Measurements from ENCODE around the gene SRC.

The SRC gene

DNA sequence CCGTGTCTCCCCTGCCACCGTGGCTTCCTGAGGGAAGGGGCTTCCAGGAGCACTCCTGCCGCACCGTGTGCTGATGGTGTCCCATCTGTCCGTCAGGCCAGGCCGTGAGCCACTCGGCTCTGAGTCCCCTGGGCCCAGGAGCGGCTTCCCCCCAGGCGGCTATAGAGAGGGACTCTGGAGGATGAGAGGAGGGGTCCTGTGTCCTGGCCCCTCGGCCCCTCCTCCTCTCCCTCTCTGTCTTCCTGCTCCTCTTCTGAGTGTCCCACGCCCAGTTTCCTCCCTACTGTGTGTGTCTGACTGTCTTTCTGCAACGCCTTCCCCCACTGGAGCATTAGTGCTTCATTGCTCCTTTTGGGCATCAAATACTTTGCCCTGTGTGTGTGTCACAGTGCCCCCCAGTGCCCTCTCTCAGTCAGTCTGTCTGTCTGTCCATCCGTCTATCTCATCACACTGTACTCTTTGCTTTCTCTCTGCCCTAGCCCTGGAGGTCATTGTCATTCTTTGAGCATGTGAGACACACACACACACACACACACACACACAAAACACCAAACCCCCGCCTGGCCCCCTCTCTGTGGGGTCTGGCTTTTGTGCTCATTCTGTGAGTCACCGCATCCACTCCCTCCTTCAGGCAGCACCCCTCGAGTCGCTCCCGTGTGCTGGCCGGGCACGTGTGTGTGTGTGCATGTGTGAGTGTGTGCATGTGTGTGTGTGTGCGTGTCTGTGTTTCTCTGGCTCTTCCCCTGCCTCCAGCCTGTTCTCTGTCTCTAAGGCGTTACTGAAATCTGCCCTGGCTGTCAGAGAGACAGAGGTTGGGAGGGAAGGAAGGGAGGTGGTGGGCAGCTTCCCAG is 71.9 kb downstream of the SRC start:
- no peak overlapping the region for H3K27ac ChIP-seq (replicated peaks)
- no peak for DNase-seq (ENCODE audit: low read depth in 1 of 2, low spot score in 1 of 2)
- TF ChIP-seq, protein P1, sequence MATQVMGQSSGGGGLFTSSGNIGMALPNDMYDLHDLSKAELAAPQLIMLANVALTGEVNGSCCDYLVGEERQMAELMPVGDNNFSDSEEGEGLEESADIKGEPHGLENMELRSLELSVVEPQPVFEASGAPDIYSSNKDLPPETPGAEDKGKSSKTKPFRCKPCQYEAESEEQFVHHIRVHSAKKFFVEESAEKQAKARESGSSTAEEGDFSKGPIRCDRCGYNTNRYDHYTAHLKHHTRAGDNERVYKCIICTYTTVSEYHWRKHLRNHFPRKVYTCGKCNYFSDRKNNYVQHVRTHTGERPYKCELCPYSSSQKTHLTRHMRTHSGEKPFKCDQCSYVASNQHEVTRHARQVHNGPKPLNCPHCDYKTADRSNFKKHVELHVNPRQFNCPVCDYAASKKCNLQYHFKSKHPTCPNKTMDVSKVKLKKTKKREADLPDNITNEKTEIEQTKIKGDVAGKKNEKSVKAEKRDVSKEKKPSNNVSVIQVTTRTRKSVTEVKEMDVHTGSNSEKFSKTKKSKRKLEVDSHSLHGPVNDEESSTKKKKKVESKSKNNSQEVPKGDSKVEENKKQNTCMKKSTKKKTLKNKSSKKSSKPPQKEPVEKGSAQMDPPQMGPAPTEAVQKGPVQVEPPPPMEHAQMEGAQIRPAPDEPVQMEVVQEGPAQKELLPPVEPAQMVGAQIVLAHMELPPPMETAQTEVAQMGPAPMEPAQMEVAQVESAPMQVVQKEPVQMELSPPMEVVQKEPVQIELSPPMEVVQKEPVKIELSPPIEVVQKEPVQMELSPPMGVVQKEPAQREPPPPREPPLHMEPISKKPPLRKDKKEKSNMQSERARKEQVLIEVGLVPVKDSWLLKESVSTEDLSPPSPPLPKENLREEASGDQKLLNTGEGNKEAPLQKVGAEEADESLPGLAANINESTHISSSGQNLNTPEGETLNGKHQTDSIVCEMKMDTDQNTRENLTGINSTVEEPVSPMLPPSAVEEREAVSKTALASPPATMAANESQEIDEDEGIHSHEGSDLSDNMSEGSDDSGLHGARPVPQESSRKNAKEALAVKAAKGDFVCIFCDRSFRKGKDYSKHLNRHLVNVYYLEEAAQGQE (IDR thresholded peaks at IDR 0.05; ENCODE audit: insufficient replicate concordance, low read depth), result no peak
- TF ChIP-seq, protein P2, sequence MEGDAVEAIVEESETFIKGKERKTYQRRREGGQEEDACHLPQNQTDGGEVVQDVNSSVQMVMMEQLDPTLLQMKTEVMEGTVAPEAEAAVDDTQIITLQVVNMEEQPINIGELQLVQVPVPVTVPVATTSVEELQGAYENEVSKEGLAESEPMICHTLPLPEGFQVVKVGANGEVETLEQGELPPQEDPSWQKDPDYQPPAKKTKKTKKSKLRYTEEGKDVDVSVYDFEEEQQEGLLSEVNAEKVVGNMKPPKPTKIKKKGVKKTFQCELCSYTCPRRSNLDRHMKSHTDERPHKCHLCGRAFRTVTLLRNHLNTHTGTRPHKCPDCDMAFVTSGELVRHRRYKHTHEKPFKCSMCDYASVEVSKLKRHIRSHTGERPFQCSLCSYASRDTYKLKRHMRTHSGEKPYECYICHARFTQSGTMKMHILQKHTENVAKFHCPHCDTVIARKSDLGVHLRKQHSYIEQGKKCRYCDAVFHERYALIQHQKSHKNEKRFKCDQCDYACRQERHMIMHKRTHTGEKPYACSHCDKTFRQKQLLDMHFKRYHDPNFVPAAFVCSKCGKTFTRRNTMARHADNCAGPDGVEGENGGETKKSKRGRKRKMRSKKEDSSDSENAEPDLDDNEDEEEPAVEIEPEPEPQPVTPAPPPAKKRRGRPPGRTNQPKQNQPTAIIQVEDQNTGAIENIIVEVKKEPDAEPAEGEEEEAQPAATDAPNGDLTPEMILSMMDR (IDR thresholded peaks at IDR 0.05; ENCODE audit: insufficient read depth, low read length), result no peak
- TF ChIP-seq POLR2AphosphoS5 (IDR thresholded peaks at IDR 0.05; ENCODE audit: low read depth) (no peak), GABPA (IDR thresholded peaks at IDR 0.05; ENCODE audit: low read depth) (no peak), SPI1 (IDR thresholded peaks at IDR 0.05; ENCODE audit: borderline replicate concordance, low read depth) (no peak)
- peaks cover 23% of the 10 kb centered on the region for H3K27me3 ChIP-seq (ENCODE audit: insufficient read depth, poor library complexity, severe bottlenecking)
- H3K4me3 ChIP-seq (replicated peaks; ENCODE audit: insufficient read depth, low read length), result no peak overlapping the region

DNA sequence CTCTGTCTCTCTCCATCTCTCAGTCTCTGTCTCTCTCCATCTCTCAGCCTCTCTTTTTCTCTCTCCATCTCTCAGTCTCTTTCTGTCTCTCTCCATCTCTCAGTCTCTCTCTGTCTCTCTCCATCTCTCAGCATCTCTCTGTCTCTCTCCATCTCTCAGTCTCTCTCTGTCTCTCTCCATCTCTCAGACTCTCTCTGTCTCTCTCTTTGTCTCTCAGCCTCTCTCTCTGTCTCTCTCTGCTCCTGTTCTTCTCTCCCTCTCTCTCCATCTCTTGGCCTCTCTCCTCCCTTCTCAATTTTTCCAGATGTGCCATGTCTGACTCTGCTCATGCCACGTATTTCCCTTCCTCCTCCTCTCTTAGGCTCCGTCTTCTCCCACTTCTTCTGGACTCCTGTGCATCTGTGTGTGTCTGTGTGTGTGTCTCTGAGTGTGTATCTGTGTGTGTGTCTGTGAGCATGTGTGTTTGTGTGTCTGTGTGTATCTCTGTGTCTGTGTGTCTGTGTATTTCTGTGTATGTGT is 72.7 kb downstream of the SRC start:
- DNase-seq (ENCODE audit: low read depth in 1 of 2, low spot score in 1 of 2), result no peak
- no peak for TF ChIP-seq GABPA (IDR thresholded peaks at IDR 0.05; ENCODE audit: low read depth)
- TF ChIP-seq, protein P2 (IDR thresholded peaks at IDR 0.05; ENCODE audit: insufficient read depth, low read length), result no peak
- TF ChIP-seq, protein P1 (IDR thresholded peaks at IDR 0.05; ENCODE audit: insufficient replicate concordance, low read depth), result no peak
- no peak for TF ChIP-seq POLR2AphosphoS5 (IDR thresholded peaks at IDR 0.05; ENCODE audit: low read depth)
- no peak for TF ChIP-seq SPI1 (IDR thresholded peaks at IDR 0.05; ENCODE audit: borderline replicate concordance, low read depth)
- Histone ChIP-seq H3K4me3 (replicated peaks; ENCODE audit: insufficient read depth, low read length) (no peak overlapping the region), H3K27ac (replicated peaks) (no peak overlapping the region), H3K27me3 (ENCODE audit: insufficient read depth, poor library complexity, severe bottlenecking) (peaks cover 28% of the 10 kb centered on the region)

GRCh38 chr20:37419307-37419706 is 73.4 kb downstream of the SRC start:
- peaks cover 31% of the 10 kb centered on the region for H3K27me3 ChIP-seq (ENCODE audit: insufficient read depth, poor library complexity, severe bottlenecking)
- no peak for DNase-seq (ENCODE audit: low read depth in 1 of 2, low spot score in 1 of 2)
- no peak overlapping the region for H3K27ac ChIP-seq (replicated peaks)
- no peak overlapping the region for H3K4me3 ChIP-seq (replicated peaks; ENCODE audit: insufficient read depth, low read length)
- TF ChIP-seq POLR2AphosphoS5 (IDR thresholded peaks at IDR 0.05; ENCODE audit: low read depth), result no peak
- TF ChIP-seq SPI1 (IDR thresholded peaks at IDR 0.05; ENCODE audit: borderline replicate concordance, low read depth), result no peak
- TF ChIP-seq, protein P1 (IDR thresholded peaks at IDR 0.05; ENCODE audit: insufficient replicate concordance, low read depth), result no peak
- no peak for TF ChIP-seq GABPA (IDR thresholded peaks at IDR 0.05; ENCODE audit: low read depth)
- TF ChIP-seq, protein P2 (IDR thresholded peaks at IDR 0.05; ENCODE audit: insufficient read depth, low read length), result no peak

Measured in HL-60 (cell line).